Measurements from ENCODE around the gene DSCAML1.

The DSCAML1 gene

GRCh38 chr11:117560780-117561530 lies 236.1 kb downstream of the DSCAML1 start:
- DNase-seq: no peak

DNA sequence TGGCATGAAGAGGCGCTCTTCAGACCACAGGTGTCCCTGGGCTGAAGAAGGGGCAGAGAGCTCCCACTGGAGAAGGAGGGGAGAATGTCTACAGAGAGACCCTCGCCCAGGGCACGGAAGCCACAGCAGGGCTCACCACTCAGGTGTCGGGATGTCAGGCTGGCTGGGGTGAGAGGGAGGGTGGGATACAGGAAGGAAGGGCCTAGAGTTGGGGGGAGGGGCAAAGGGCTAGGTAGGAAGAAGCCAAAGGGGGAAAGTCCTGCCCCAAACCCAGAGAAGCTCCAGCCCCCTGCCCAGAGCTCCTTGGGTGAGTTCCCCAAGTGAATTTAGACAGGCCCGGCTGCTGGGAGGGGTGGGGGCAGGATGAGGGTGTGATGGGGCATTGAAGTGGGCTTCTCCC lies 237.3 kb downstream of the DSCAML1 start:
- no peak for DNase-seq

DNA sequence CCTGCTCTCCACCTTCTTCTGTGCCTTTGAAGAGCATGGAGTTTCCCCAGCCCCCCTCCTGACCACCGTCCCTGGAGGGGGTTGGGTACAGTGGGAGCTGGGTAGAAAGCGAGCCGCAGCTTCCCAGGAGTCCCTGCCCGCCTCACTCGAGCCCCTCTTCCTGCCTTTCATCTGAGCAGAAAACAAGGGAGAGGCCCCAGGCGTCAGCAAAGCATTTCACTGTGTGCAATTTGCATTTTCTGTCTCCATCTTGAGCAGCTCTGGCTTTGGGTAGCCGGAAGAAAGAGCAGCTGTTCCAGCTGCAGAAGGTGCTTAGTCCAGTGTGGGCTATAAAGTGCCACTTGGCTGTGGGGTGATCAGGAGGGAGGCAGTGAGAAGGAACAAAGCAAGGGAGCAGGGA lies 239.7 kb downstream of the DSCAML1 start:
- no peak for DNase-seq

- no peak for DNase-seq
Measured at GRCh38 chr11:117554601-117555333, 242.2 kb downstream of the DSCAML1 start.

DNA sequence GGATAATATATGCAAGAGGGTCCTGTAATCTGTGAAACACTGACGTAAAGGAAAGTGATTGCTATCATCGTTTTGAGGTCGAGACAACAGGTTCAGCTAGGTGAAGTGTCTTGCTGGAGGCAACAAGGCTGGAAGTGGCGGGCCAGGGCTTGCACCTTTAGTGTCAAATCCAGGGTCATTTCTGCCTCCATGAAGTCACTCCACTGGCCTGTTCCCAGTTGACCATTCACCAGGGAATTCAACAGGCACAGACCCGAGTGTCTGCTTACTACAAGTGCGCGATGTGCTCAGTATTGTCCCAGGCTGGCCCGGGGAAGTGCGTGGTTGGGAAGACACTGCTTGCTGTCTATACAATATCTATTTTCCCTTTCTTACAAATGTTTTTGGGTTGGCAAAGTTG lies 244.4 kb downstream of the DSCAML1 start:
- DNase-seq: no peak

DNA sequence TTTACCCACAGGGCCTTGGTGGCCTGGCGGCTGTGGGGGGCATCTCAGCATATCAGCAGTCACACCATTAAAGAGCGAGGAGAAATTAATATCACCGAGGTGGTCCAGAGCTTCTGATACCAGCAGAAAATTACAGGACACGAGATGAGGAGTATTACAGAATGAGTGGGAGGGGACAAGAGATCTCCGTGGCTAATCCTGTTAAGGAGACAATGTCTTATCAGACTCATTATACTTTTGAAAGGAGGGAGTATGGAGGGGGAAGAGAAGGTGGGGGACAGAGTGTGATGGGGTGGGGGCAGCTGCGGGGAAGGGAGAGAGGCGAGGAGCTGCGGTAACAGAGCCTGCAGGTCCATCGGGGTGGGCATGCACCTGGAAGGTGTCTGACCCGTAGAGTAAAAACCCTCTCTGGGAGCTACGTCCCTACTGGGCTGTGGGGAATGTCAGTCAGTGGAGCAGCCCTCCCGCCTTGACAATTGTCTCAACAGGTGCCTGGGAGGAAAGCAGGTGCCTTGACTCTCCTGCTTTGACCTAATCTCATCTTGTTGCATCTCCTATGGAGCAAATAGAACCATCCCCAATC lies 245.2 kb downstream of the DSCAML1 start:
- no peak for DNase-seq

DNA sequence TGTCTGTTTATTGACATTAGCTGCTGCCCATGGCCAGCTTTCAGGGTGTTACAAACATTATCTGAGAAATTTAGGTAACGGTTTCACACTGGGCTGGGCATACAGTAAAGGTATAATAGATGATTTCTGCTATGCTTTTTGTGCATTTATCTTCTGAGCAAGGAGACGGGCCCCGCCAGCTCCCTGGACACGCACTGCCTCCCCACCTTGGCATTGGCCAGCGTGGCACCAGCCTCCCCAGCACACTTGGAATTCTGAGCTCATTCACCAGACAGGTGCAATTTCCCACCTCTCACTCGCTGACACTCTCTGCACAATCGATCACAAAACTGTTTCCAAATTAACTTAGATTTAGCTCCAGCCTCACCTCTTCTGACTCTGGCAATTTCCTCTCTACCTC lies 246.6 kb downstream of the DSCAML1 start:
- no peak for DNase-seq

DNA sequence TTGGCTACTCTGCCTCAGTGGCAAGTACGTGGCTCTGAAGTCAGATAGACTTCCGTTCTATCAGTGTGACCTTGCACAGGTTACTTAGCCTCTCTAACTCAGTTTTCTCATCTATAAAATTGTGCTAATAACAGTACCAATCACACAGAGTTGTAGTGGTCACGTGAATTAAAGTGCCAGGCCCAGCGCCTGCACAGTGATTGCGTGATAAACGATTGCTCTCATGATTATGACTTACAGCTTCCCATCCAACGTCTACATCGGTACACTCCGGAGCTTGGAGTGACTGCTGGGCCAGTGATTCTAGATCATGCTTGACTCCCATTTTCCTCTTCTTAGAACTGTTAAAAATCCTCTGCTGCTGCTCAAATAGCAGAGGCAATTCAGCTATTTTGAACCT lies 247.6 kb downstream of the DSCAML1 start:
- no peak for DNase-seq

- DNase-seq: no peak
Measured at GRCh38 chr11:117548876-117549275, 248.1 kb downstream of the DSCAML1 start.

- DNase-seq: no peak
Measured at GRCh38 chr11:117547946-117548345, 249.1 kb downstream of the DSCAML1 start.

GRCh38 chr11:117547195-117547850 lies 249.7 kb downstream of the DSCAML1 start:
- no peak for DNase-seq

DNA sequence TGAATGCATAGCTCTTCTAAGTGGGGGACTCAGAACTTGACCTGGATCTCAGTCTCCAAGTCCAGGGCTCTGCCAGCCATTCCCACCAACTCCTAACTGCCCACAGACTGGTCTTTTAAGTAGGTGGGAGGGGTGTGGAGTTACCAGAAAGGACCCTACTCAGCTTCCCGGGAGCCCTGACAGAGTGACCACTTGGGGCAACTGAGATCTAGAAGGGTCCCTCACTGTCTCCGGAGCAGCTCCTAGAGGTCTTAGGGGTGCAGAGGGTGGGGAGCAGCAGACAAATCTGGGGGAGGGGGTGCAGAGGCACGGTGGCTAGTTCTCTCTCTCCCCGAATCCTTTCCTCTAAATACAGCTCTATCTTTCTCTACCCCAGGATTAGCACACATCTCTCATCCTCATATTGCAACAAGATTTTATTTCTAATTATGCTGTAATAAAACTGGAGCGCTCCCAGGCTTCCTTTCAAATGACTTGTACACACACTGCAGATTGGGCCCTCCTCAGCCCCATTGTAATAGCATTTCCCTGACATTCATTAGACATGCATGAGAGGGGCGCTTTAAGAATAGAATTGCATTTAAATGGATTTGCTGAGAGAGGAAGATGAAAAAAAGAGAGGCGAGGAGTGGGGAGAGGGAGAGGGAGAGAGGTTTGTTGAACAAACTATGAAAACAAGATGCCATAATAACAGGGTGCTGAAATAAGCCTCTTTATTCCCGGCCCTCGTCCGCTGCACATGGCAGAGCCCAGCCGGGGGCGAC lies 250.4 kb downstream of the DSCAML1 start:
- no peak for DNase-seq

GRCh38 chr11:117545706-117546105 lies 251.3 kb downstream of the DSCAML1 start:
- DNase-seq: no peak

GRCh38 chr11:117544130-117544800 lies 252.8 kb downstream of the DSCAML1 start:
- no peak for DNase-seq

GRCh38 chr11:117541211-117541610 lies 255.8 kb downstream of the DSCAML1 start:
- no peak for DNase-seq

- DNase-seq: peak in 4 of 58 donors; percentile 18 to 27 (median 20)
Measured at GRCh38 chr11:117538263-117539135, 258.5 kb downstream of the DSCAML1 start.

- peak in 52 of 58 donors; percentile 11 to 84 (median 64) for DNase-seq
Measured at GRCh38 chr11:117535850-117536411, 261.1 kb downstream of the DSCAML1 start.

- peak in 54 of 58 donors; percentile 21 to 96 (median 67) for DNase-seq
Measured at GRCh38 chr11:117535201-117535849, 261.7 kb downstream of the DSCAML1 start.

GRCh38 chr11:117532568-117532967 lies 264.4 kb downstream of the DSCAML1 start:
- no peak for DNase-seq

Data from anterior cingulate cortex (tissue), 58 donors.